Dermis blood vessel endothelial cell (primary cell): ENCODE results near the gene TIMELESS. TPM values are rescaled to one million over a fixed set of nuclear protein-coding genes. Genes with fewer than 3 reads are reported as not detected.
"Not testable (repeated sequence)": the region's sequence is repeated elsewhere in the genome, so short reads cannot be mapped to it uniquely, and the experiment has no call there.

ENCODE experiments used
- DNase-seq: peaks from one replicate; pipeline ENCODE4 v3.0.0; 2010
- total RNA-seq: library from RNA; depleted of rRNA; stranded (reverse); fragments of >200 nt; gene quantifications from 2 replicates; pipeline ENCODE4 v1.2.3, GENCODE V29; 2014

Gene TIMELESS
- total RNA-seq, 1 donor from 2014 or later, result 8.8 TPM

GRCh38 chr12:56468216-56469006, 19.2 kb upstream of the TIMELESS start, which contains the start of gene SPRYD4:
Gene SPRYD4, plus strand, starts transcription at chr12:56468578. Its CDS starts 14 bp downstream, at chr12:56468592.
- DNase-seq, result peak; percentile 96

GRCh38 chr12:56462565-56462964, 13.3 kb upstream of the TIMELESS start:
- DNase-seq, result no peak

DNA sequence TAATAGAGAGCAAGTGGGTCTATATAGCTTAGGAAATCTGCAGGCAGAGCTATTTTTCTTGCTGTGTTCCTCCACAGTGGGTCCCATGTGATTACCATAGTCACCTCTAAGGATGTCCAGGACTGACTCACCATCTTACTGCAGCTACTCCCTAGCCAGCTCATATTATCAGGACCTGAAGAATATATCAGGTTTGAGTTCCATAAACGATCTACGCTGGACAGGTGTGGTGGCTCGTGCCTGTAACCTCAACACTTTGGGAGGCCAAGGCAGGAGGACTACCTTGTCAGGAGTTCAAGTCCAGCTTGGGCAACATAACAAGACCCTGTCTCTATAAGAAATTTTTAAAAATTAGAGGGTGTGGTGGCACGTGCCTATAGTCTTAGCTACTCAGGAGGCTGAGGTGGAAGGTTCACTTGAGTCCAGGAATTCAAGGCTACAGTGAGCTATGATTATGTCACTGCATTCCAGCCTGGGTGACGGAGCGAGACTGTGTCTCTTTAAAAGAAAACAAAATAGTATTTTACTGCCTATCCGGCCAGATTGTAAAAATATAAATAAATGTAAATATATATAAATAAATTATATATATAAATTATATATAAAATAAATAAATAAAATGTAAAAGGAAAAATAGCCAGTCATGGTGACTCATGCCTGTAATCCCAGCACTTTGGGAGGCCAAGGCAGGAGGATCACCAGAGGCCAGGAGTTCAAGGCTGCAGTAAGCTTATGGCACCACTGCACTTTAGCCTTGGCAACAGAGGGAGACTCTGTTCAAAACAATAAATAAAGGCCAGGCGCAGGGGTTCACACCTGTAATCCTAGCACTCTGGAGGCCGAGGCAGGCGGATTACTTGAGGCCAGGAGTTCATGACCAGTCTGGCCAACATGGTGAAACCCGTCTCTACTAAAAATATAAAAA, 12.3 kb upstream of the TIMELESS start:
- DNase-seq, result no peak

GRCh38 chr12:56457817-56458216, 8.6 kb upstream of the TIMELESS start:
- no peak for DNase-seq

DNA sequence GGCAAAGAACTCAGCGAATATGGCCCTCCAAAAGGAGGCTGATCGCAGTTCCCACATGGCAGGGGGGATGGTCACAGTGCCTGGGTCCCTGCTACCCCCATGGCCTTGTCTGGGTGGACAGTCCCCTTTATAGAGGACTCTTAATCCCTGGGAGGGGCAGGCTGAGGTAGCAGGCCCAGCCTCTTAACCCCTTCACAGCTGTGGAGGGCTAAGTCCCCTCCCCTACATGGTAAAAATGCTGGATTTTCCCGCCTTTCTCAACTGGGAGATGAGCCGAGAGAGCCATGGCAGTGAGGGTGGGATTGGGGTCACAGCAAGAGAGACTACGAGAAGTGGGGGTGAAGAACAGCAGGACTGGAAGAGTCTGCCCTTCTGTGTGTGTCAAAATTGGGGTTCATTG, 5.3 kb upstream of the TIMELESS start, which contains the start of gene MIP:
TSS of gene MIP (minus strand) at position 101 of the 400 bp plus-strand sequence. CDS start at position 57, 44 bp downstream.
- no peak for DNase-seq

- no peak for DNase-seq
Observed at GRCh38 chr12:56451147-56451546, 1.9 kb upstream of the TIMELESS start.

- DNase-seq, result no peak
Observed at GRCh38 chr12:56450241-56450640, 1.0 kb upstream of the TIMELESS start.

DNA sequence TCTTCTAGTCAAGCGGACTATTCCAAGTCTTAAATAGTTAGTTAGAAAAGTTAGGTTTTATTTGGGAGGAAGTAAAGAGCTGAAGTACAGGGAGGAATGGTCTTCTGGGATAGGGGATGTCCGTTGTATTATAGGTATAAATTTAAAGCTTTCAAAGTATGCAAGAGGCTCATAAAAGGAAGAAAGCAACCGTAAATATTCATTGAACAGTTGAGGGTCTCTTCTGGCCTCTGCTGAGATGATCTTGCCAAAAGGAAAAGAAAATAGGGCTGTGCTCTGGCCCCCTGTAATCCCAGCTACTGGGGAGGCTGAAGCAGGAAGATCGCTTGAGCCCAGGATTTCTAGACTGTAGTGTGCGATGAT, 377 bp upstream of the TIMELESS start:
- no peak for DNase-seq

- not testable (repeated sequence) for DNase-seq
Observed at GRCh38 chr12:56443208-56443607, 6.0 kb downstream of the TIMELESS start.

GRCh38 chr12:56437430-56438176, 11.6 kb downstream of the TIMELESS start:
- no peak for DNase-seq

GRCh38 chr12:56434828-56435227, 14.4 kb downstream of the TIMELESS start:
- DNase-seq, result no peak

DNA sequence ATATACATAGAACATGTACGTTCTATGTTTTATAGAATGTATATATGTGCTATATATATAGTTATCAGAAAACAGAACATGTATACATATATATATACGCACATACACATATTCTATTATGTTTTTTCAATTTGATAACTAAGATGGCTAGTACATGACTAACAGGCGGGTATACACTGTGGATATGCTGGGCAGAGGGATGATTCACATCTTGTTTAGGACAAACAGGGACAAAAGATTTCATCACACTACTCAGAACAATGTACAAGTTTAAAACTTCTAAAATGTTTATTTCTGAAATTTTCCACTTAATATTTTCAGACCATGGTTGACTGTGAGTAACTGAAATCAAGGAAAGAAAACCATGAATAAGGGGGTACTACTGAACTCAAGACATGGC, 17.4 kb downstream of the TIMELESS start:
- DNase-seq, result no peak

GRCh38 chr12:56431288-56431687, 17.9 kb downstream of the TIMELESS start:
- DNase-seq, result no peak

DNA sequence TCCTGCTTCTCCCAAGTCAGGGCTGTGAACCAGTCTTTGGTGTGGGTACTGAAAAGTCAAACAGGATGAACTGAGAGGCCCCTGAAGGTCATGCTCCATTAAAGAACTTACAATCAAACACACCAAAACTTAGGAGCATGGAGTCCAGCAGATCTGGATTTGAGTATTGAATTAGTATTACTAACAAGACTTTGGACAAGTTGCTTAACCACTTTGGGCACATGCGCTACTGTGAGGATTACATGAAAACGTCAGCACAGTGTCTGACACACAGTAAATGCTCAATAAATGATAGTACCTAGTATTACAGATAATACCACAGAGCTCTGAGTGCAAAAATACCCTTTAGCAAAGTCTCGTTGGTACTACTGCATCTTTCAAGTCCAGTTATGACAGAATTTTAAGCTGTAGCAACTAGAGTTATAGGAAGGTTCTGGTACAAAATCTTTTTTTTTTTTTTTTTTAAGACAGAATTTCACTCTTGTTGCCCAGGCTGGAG, 23.2 kb downstream of the TIMELESS start:
- no peak for DNase-seq

DNA sequence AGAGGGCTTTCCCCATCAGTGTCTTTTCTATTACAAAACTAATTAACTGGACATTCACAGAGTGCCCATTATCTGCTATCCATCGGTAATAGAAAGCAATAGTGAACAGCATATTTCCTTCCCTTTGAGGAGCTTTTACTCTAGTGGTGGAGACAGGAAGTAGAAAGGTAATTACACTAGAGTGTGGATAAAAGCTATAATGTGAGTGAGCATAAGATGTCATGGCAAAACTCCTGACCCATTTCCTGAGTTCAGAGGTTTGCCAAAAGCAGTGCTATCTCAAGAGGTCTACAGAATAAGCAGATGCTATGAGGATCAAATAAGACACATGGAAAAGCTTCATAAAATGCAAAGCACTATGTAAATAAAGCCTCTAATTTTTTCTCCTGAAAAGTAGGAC, 24.0 kb downstream of the TIMELESS start:
- DNase-seq, result peak; percentile 14

- DNase-seq, result no peak
Observed at GRCh38 chr12:56420411-56420810, 28.8 kb downstream of the TIMELESS start.

GRCh38 chr12:56417739-56418138, 31.5 kb downstream of the TIMELESS start:
- DNase-seq, result no peak

DNA sequence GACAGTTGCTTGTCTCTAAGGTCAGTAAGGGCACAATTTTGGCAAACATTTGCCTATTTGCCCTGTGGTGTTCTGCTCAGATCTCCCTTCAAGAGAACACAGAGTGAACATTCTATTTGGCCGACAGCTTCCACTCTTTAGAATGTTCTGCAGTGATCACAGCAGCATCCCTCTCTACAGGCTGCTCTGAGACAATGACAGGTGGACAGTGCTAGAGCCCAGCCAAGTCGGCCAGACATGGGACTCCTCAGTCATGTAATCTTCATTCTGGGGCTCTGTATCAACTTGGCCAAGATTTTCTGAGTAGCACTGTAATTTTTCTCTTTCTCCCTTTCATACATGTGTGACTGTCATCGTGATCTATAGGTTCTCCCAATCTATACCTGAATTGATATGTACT, 34.8 kb downstream of the TIMELESS start:
- no peak for DNase-seq

- no peak for DNase-seq
Observed at GRCh38 chr12:56413392-56413791, 35.8 kb downstream of the TIMELESS start.

- DNase-seq, result no peak
Observed at GRCh38 chr12:56411781-56412639, 37.2 kb downstream of the TIMELESS start.

GRCh38 chr12:56410768-56411167, 38.5 kb downstream of the TIMELESS start:
- no peak for DNase-seq
